Uterus (tissue), 2 donors: ENCODE data around the gene ZDHHC23.

Experiments used
- CTCF ChIP-seq, 4 experiments: fragments of 200-600 bp in 2 of 4; fragments of 450-650 bp in 2 of 4; sonication (generic) in 2 of 4; IDR thresholded peaks; one replicate each; pipeline ENCODE4 v1.5.1; 2016 to 2019; ENCODE audit warnings: antibody characterized with exemption in 4 of 4, mild to moderate bottlenecking in 2 of 4, moderate library complexity in 1 of 4
- POLR2A ChIP-seq, 2 donors: fragments of 450-650 bp; IDR thresholded peaks; one replicate each; pipeline ENCODE4 v1.6.1; 2016; ENCODE audit warnings: antibody characterized with exemption in 2 of 2, mild to moderate bottlenecking in 1 of 2, moderate library complexity in 1 of 2

- peak; percentile 36 to 72 (median 53) for TF ChIP-seq CTCF (IDR thresholded peaks at IDR 0.05)
- no peak for TF ChIP-seq POLR2A (IDR thresholded peaks at IDR 0.05)
Observed at GRCh38 chr3:113912552-113913236, 35.1 kb upstream of the ZDHHC23 start.
